NB4 (cell line): Measurements from ENCODE around the gene SLC10A4.

Experiments used
- CTCF ChIP-seq: IDR thresholded peaks from one replicate; pipeline ENCODE4 v1.5.1; 2012; ENCODE audit warnings: low read depth, low read length
- MYC ChIP-seq: IDR thresholded peaks from 2 replicates; pipeline ENCODE4 v1.6.1; 2011; ENCODE audit warnings: low read depth, low read length
- POLR2A ChIP-seq: IDR thresholded peaks from 2 replicates; pipeline ENCODE4 v1.6.1; 2011; ENCODE audit warnings: mild to moderate bottlenecking; ENCODE audit not compliant: insufficient read length; ENCODE audit errors: extremely low read depth

DNA sequence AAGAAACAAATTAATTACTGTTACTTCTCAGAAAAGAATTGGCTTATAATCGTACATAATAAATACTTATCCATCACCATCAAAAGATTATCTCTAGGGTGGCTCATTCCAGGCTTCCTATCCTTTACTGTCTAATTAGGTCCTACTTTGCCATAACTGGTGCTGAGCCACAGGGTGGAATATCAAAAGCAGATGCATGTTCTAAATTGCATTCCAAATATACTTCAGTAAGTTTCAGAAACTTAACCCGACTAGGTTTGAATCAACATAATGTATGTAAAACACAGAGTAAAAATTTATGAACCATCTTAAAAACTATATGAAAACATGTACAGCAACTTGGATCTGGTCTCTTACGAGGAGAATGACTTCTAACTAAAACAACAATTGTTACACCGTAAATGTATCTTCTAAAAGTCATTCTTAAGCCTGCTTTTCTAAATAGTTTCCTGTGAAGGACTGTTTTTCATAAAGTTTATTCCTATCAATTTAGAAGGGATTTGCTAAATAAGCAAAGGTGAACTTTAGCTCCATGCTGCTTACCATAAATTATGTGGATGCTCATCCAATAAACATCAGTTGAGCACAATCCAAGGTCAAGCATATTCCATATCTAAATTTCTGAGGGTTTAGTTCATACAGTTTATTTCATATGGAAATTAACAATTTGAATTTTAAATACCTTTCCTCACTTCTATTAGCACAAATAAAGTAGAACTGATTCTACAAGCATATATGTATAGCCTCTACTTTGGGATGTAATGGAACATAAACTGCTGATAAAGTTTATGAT is 20.3 kb downstream of the SLC10A4 start:
- TF ChIP-seq CTCF: no peak
- no peak for TF ChIP-seq MYC
- TF ChIP-seq POLR2A: no peak
